GM21723 (cell line): Measurements from ENCODE around the gene CDT1.

Experiments used
- ATAC-seq: cut with Tn5 transposase; IDR thresholded peaks from one replicate; pipeline ENCODE4 v1.9.1; 2021; ENCODE audit warnings: mild to moderate bottlenecking, moderate library complexity; ENCODE audit not compliant: unreplicated experiment

The CDT1 gene

DNA sequence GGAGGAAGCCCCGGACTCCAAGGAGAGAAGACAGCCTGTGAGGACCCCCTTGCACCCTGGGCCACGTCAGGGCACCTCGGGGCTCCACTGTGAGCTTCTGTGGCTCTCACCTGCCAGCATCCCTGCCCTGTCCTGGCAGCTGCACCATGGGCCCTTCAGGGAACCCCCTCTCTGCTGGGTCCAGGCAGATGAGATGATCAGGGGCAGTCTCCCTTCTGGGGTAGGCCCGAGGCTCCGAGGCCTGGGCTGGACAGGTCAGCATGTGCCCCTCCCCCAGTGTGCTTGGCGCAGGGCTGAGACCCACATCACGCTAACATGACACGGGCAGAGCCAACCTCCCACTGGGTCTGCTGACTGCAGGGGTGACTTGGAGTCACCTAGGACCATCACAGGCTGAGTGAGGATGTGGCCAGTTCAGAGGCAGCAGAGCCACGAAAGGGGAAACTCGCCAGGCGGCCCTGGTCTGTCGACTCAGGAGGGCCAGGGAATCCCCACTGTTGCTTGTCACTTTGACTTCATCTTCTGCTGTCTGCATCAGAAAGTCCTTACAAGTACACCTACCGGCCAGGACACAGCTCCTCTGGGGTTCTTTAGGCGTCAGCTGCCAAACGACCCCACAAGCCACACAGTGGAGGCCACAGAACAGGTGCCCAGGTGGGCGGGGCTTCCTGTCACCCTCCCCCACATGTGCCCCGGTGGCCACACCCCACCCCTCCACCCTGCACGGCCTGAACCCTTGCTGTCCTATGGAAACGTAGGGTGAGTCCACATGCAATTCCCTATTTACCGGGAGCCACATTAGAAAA is 50.9 kb downstream of the CDT1 start:
- no peak for ATAC-seq

DNA sequence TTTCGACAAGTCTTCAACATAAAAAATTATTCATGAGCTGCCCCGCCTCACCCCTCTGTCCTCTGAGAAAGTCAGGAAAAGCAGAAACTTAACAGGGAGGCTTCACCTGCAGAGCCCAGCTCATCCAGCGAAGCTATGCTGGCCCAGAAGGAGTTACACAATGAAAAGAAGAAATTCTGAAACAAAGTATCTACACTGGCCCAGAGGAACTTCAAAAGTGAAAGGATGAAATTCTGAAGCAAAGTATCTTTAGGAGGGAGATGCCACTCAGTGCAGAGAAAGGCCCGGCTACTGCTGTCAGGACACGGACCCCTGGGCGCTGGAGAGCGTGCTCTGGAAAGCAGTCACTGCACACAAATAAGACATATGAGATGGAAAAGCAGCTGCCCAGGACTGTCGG is 51.6 kb downstream of the CDT1 start:
- ATAC-seq, result no peak

DNA sequence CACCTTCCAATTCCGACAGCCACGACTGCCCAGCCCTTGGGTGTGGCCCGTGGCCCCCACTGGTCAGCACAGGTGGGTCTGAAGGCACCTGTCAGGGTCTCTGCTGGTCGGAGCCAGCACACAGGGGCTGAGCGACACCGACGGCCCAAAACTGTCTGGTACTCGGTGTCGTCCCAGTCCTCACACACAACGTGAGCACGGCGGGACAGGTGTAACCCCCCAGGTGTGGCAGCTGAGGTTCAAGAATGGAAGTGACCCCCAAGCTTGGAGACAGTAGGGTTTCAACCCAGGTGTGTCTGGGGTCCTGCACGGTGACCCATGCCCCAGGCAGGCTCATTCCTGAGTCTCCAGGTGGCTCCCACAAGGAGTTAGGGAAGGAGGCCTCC is 52.1 kb downstream of the CDT1 start:
- ATAC-seq, result no peak

DNA sequence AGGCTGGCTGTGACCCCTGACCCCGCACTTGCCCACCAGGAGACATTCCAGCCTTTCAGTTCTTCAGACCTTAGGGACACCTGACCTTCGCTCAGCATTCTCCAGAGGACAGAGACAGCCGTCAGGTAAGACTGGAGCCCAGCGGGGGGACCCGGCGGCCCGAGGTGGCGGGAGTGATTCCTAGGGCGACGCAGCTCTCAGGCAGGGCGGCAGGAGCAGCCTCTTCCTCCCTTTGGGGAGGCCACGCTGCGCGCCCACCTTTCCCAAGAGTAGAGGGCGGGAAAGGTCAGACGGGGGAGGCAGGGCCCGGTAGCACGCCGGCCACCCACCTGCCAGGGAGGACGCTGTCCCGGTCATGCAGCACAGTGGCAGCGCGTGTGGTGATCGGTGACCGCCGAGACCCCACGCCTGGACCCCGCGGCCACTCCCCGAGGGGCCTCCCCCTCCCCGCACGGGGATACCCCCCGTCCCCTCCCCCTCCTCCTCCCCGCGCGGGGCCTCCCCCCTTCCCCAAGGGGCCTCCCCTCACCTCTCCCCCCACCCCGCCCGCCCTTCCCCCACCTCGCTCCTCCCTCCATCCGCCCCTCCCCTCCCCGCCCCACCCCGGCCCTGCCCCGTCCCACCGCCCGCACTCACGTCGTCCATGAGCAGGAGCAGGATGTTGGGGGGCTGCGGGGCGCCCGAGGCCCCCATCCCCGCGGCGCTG is 52.7 kb downstream of the CDT1 start:
- no peak for ATAC-seq

DNA sequence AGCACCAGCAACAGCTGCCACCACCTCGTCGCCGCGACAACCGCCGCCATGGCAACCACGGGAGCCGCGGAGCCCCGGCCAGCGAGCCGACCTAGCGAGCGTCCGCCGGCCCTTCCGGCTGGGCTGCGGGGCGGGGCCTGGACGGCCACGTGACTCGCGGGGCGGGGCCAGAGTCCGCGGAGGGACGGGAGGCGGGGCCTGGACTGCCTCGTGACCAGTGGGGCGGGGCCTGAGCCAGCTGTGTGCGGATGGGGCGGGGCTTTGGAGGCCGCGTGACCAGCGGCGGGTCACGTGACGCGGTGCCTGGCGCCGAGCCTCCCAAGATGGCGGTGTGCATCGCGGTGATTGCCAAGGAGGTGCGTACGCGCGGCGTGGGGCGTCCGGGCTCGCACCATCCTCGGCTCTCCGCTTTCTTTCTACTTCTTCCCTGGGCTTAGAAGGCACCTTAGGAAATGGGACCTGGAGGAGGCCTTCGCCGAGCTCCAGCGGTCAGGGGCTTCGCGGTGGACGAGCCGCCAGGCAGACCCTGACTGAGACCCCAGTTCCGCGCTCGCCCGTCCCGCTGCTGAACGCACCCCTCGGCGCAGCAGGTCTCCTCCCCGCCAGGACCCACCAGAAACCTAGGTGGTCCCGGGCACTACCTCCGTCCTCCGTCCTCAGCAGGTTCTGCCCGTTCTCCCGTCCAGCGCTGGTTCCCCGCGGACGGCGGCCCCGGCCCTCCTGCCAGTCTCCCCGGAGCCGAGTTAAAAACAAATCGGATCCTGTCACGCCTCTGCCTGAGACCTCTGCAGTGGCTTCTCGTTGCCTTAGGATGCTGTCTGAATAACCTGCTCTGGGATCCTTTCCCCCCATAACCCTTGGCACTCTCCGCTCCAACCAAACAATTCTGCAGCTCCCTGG is 53.5 kb downstream of the CDT1 start, which contains the start of the genes GALNS and TRAPPC2L:
GALNS (minus strand) TSS at position 120 of the 900 bp plus-strand sequence; CDS start at position 50, 70 bp downstream.
TRAPPC2L (plus strand) TSS at position 300 of the 900 bp plus-strand sequence; CDS start at position 324, 24 bp downstream.
- peak; percentile 73 for ATAC-seq

DNA sequence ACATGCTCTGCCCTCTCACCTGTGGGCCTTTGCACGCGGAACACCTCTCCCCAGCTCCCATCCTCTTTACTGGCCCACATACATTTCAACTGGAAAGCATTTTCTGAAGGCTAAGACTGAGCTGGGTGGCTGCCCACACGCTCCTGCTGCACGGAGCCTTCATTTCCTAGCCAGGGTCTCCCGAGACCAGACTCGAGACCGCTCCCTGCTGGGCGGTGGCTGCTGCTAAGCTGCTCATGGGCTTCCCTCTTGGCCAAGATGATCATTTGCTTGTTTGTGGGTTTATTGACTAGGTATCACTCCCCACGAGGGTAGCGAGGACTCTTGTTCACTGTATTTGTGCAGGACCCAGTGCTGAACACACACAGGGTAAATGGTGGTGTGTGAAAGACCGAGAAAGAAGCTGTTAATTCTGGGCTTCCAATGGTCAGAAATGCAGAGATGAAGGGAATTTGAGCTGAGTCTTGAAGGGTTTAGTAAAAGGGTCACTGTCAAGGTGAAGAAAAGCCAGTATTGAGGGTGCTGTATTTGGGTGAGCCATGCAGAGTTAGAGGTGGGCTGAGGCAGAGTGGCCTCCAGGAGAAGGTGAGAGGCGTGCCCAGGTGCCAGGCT is 54.2 kb downstream of the CDT1 start:
- no peak for ATAC-seq
